GM18870 (cell line): ENCODE data around the gene HPSE.
"Not testable (repeated sequence)": the region's sequence is repeated elsewhere in the genome, so short reads cannot be mapped to it uniquely, and the experiment has no call there.

Experiments used
- ATAC-seq: cut with Tn5 transposase; IDR thresholded peaks from one replicate; pipeline ENCODE4 v1.9.1; 2021; ENCODE audit warnings: moderate library complexity; ENCODE audit not compliant: unreplicated experiment

The HPSE gene

GRCh38 chr4:83284193-83285054, 50.2 kb downstream of the HPSE start, which contains the start of gene COQ2:
Gene COQ2 (minus strand): TSS chr4:83284798. CDS start chr4:83284764, 34 bp downstream.
- ATAC-seq = peak; percentile 72

- no peak for ATAC-seq
Observed at GRCh38 chr4:83283181-83283580, 51.5 kb downstream of the HPSE start.

- ATAC-seq = no peak
Observed at GRCh38 chr4:83282049-83282535, 52.6 kb downstream of the HPSE start.

GRCh38 chr4:83281307-83281706, 53.3 kb downstream of the HPSE start:
- ATAC-seq = no peak

GRCh38 chr4:83276299-83277040, 58.2 kb downstream of the HPSE start:
- peak; percentile 74 for ATAC-seq

- ATAC-seq = not testable (repeated sequence)
Observed at GRCh38 chr4:83273926-83274325, 60.7 kb downstream of the HPSE start.

- peak; percentile 90 for ATAC-seq
Observed at GRCh38 chr4:83272900-83273299, 61.7 kb downstream of the HPSE start.

GRCh38 chr4:83269256-83269655, 65.4 kb downstream of the HPSE start:
- no peak for ATAC-seq

GRCh38 chr4:83268491-83268890, 66.2 kb downstream of the HPSE start:
- ATAC-seq = no peak

GRCh38 chr4:83267830-83268475, 66.7 kb downstream of the HPSE start:
- no peak for ATAC-seq

- no peak for ATAC-seq
Observed at GRCh38 chr4:83267121-83267829, 67.4 kb downstream of the HPSE start.

GRCh38 chr4:83266689-83267088, 68.0 kb downstream of the HPSE start:
- peak; percentile 59 for ATAC-seq

GRCh38 chr4:83263106-83263505, 71.5 kb downstream of the HPSE start:
- ATAC-seq = no peak

- no peak for ATAC-seq
Observed at GRCh38 chr4:83262682-83263081, 72.0 kb downstream of the HPSE start.

GRCh38 chr4:83261307-83261706, 73.3 kb downstream of the HPSE start:
- ATAC-seq = no peak

GRCh38 chr4:83259586-83259985, 75.1 kb downstream of the HPSE start:
- no peak for ATAC-seq

GRCh38 chr4:83258461-83258860, 76.2 kb downstream of the HPSE start:
- no peak for ATAC-seq

GRCh38 chr4:83257811-83258210, 76.8 kb downstream of the HPSE start:
- ATAC-seq = no peak

GRCh38 chr4:83255584-83255983, 79.1 kb downstream of the HPSE start:
- ATAC-seq = no peak

GRCh38 chr4:83252782-83253405, 81.8 kb downstream of the HPSE start:
- peak; percentile 56 for ATAC-seq
